A673 (cell line): ENCODE data around the gene ADA. TPM values are rescaled to one million over a fixed set of nuclear protein-coding genes. Genes with fewer than 3 reads are reported as not detected.

Experiments used
- BruUV-seq: library from RNA; stranded (reverse); fragments of 400-500 nt; replicated peaks from 2 replicates; lab custom pipeline; 2021; lab: Mats Ljungman, UMichigan
- CTCF ChIA-PET: fragments of 300-600 bp; sonication (Branson Sonifier 250); formaldehyde crosslinking; loops from one replicate; lab custom pipeline; 2022; ENCODE audit warnings: antibody characterized with exemption; lab: Charles Lee
- POLR2A ChIA-PET: fragments of 300-600 bp; sonication (Branson Sonifier 250); formaldehyde crosslinking; loops from one replicate; lab custom pipeline; 2022; ENCODE audit warnings: antibody characterized with exemption; ENCODE audit not compliant: low non-redundant PET; lab: Charles Lee
- DNase-seq: peaks from one replicate; pipeline ENCODE4 v3.0.0-alpha.2; 2015; ENCODE audit warnings: low spot score
- H3K27ac ChIP-seq: fragments of 200-600 bp; sonication (generic); 2 replicates; pipeline ENCODE4 v1.5.1; 2016; ENCODE audit warnings: mixed run types, low read depth, mild to moderate bottlenecking, mixed read lengths, antibody characterized with exemption, low read length; ENCODE audit not compliant: poor library complexity, severe bottlenecking
- H3K27me3 ChIP-seq: fragments of 200-600 bp; sonication (generic); replicated peaks from 2 replicates; pipeline ENCODE4 v1.6.1; 2017; ENCODE audit warnings: mixed run types, low read depth, mild to moderate bottlenecking, mixed read lengths, antibody characterized with exemption, low read length; ENCODE audit not compliant: insufficient read depth, poor library complexity
- H3K36me3 ChIP-seq: fragments of 200-600 bp; sonication (generic); 2 replicates; pipeline ENCODE4 v1.6.1; 2016; ENCODE audit warnings: mixed run types, mild to moderate bottlenecking, mixed read lengths, antibody characterized with exemption, low read length; ENCODE audit not compliant: insufficient read depth, poor library complexity, severe bottlenecking
- H3K4me1 ChIP-seq: fragments of 200-600 bp; sonication (generic); 2 replicates; pipeline ENCODE4 v1.6.1; 2017; ENCODE audit warnings: mixed run types, mild to moderate bottlenecking, mixed read lengths, antibody characterized with exemption, low read length; ENCODE audit not compliant: insufficient read depth, poor library complexity, severe bottlenecking
- H3K4me3 ChIP-seq: fragments of 200-600 bp; sonication (generic); 2 replicates; pipeline ENCODE4 v1.5.1; 2016; ENCODE audit warnings: low read depth, mixed run types, mild to moderate bottlenecking, mixed read lengths, low read length; ENCODE audit not compliant: poor library complexity, severe bottlenecking
- H3K9me3 ChIP-seq: fragments of 200-600 bp; sonication (generic); 2 replicates; pipeline ENCODE4 v1.6.1; 2016; ENCODE audit warnings: mixed run types, low read depth, mild to moderate bottlenecking, mixed read lengths, antibody characterized with exemption, low read length; ENCODE audit not compliant: poor library complexity, severe bottlenecking
- EZH2 ChIP-seq: fragments of 200-600 bp; sonication (generic); IDR thresholded peaks from 2 replicates; pipeline ENCODE4 v1.6.1; 2017; ENCODE audit warnings: borderline replicate concordance, low read depth, mild to moderate bottlenecking, mixed read lengths, antibody characterized with exemption, low read length; ENCODE audit not compliant: poor library complexity, severe bottlenecking
- intact Hi-C: fragments of 100-400 bp; cut with micrococcal nuclease; formaldehyde crosslinking; loops from one replicate; pipeline ENCODE4 v1.10.0; 2022; ENCODE audit not compliant: unreplicated experiment
- total RNA-seq: library from RNA; stranded (reverse); gene quantifications from 2 replicates; pipeline ENCODE4 v1.2.3, GENCODE V29; 2021
- TF ChIP-seq, protein P1 (sequence below): fragments of 300-800, 200-600 bp; sonication (generic); conservative IDR thresholded peaks from 2 replicates; pipeline ENCODE4 v1.5.1; 2017; ENCODE audit warnings: low read depth, mild to moderate bottlenecking, antibody characterized with exemption, low read length, moderate library complexity, mixed read lengths

ADA gene
- total RNA-seq, 1 experiment from 2014 or later, result 19.3 TPM

DNA sequence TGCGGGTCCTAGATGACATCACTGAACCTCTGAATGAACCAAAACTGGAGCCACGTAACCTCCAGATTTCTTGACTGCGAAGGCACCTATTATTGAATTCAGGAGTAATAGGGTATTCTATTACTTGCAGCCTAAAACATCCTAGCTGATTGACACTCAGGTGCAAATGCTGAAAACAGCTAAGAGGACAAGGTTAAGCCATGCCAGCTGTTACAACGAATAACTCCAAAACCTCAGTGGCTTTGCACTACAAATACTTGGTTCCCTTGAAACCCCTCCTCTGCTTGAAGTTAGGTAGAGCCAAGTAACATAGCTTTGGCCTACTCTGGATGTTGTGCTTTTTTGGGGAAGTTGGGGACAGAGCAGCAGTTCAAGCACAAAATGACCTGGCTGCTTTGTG, 42.7 kb upstream of the ADA start:
- Histone ChIP-seq H3K9me3 (no peaks in the 10 kb centered on the region), H3K27me3 (no peaks in the 10 kb centered on the region), H3K4me3 (no peak overlapping the region), H3K36me3 (no peaks in the 10 kb centered on the region), H3K27ac (no peak overlapping the region), H3K4me1 (no peaks in the 10 kb centered on the region)
- ChIA-PET POLR2A (no interaction called here), CTCF (no interaction called here)
- intact Hi-C loops, result no loop called here
- no peak for DNase-seq
- no TSS peak for BruUV-seq
- TF ChIP-seq, protein P1, sequence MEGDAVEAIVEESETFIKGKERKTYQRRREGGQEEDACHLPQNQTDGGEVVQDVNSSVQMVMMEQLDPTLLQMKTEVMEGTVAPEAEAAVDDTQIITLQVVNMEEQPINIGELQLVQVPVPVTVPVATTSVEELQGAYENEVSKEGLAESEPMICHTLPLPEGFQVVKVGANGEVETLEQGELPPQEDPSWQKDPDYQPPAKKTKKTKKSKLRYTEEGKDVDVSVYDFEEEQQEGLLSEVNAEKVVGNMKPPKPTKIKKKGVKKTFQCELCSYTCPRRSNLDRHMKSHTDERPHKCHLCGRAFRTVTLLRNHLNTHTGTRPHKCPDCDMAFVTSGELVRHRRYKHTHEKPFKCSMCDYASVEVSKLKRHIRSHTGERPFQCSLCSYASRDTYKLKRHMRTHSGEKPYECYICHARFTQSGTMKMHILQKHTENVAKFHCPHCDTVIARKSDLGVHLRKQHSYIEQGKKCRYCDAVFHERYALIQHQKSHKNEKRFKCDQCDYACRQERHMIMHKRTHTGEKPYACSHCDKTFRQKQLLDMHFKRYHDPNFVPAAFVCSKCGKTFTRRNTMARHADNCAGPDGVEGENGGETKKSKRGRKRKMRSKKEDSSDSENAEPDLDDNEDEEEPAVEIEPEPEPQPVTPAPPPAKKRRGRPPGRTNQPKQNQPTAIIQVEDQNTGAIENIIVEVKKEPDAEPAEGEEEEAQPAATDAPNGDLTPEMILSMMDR, result no peak
- no peak for TF ChIP-seq EZH2

DNA sequence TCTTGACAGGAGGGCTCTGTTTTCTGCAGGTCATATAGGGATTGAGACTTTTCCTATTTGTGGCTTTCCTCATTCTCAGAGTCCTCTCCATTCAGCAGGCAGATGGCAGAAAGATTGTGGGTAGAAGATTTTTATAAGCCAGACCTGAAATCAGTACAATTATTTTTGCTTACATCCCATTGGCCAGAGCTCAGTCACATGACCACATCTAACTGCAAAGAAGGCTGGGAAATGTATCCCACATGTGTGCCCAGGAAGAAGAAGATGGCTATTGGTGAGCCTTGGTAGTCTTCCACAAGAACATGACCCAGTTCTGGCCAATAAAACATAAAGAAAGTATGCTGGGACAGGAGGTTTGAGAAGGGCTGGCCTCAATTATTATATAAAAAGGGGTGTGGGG, 42.1 kb upstream of the ADA start:
- H3K36me3 ChIP-seq, result no peaks in the 10 kb centered on the region
- no peaks in the 10 kb centered on the region for H3K9me3 ChIP-seq
- H3K4me1 ChIP-seq, result no peaks in the 10 kb centered on the region
- BruUV-seq, result no TSS peak
- H3K4me3 ChIP-seq, result no peak overlapping the region
- ChIA-PET CTCF (no interaction called here), POLR2A (no interaction called here)
- H3K27ac ChIP-seq, result no peak overlapping the region
- intact Hi-C loops, result no loop called here
- DNase-seq, result no peak
- TF ChIP-seq, protein P1, result no peak
- TF ChIP-seq EZH2, result no peak
- no peaks in the 10 kb centered on the region for H3K27me3 ChIP-seq

DNA sequence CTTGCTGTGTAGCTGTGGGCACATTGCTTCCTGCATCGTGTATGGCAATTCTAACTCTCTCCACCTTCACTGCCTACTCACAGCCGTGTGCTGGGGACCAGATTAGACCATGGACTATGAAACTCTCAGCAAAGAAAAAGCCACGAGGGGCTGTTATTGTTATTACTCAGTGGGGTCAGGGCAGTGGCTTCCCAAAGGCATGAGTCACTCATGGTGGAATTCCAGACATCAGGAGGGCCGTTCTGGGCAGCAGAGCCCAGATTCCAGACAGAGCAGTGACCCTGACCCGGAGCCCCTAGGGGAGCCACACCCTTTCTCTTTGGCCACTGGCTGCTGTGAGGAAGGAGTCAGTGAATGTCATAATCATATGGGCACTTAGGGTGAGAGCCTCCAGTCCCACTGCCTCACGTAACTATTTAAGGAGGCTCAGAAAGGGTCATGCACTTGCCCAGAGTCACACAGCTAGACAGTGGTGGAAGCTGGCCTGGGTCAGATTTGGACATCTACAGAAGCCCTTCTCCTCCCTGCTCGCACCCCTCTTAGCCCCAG, 41.5 kb upstream of the ADA start:
- intact Hi-C loops, result no loop called here
- ChIA-PET POLR2A (no interaction called here), CTCF (no interaction called here)

More for the DNA sequence above, 41.5 kb upstream of the ADA start:
- Histone ChIP-seq H3K27ac (no peak overlapping the region), H3K9me3 (no peaks in the 10 kb centered on the region), H3K4me3 (no peak overlapping the region), H3K36me3 (no peaks in the 10 kb centered on the region), H3K27me3 (no peaks in the 10 kb centered on the region), H3K4me1 (no peaks in the 10 kb centered on the region)
- no TSS peak for BruUV-seq
- TF ChIP-seq EZH2, result no peak
- TF ChIP-seq, protein P1, result no peak
- no peak for DNase-seq
